Fibroblast of lung (primary cell): Measurements from ENCODE around the gene EAF2.

ENCODE experiments used
- CTCF ChIP-seq, 2 donors: IDR thresholded peaks in 1 of 2; conservative IDR thresholded peaks in 1 of 2; 1 replicate in 1 of 2; 2 replicates in 1 of 2; pipeline ENCODE4 v1.5.1; 2011 to 2012; ENCODE audit warnings: low read length in 2 of 2, control low read depth in 1 of 2, inconsistent platforms in 1 of 2, low read depth in 1 of 2, mild to moderate bottlenecking in 1 of 2
- EZH2 ChIP-seq: IDR thresholded peaks from 2 replicates; pipeline ENCODE4 v1.5.1; 2012; ENCODE audit warnings: low read length, control low read depth, mild to moderate bottlenecking; ENCODE audit errors: missing control alignments

GRCh38 chr3:121793078-121793477 lies 41.9 kb upstream of the EAF2 start:
- TF ChIP-seq CTCF (conservative IDR thresholded peaks at IDR 0.05 in 1 of 2, IDR thresholded peaks at IDR 0.05 in 1 of 2; ENCODE audit: low read depth in 1 of 2, low read length in 2 of 2) (no peak), EZH2 (no peak)
